Activated CD4-positive, alpha-beta T cell treated with anti-CD3 and anti-CD28 coated beads for 4 hours (primary cell): ENCODE results near the gene LBP.
"Not testable (repeated sequence)": the region's sequence is repeated elsewhere in the genome, so short reads cannot be mapped to it uniquely, and the experiment has no call there.

Source experiments
- DNase-seq, 2 donors: peaks; one replicate each; pipeline ENCODE4 v3.0.0-alpha.2; 2020

The LBP gene

DNA sequence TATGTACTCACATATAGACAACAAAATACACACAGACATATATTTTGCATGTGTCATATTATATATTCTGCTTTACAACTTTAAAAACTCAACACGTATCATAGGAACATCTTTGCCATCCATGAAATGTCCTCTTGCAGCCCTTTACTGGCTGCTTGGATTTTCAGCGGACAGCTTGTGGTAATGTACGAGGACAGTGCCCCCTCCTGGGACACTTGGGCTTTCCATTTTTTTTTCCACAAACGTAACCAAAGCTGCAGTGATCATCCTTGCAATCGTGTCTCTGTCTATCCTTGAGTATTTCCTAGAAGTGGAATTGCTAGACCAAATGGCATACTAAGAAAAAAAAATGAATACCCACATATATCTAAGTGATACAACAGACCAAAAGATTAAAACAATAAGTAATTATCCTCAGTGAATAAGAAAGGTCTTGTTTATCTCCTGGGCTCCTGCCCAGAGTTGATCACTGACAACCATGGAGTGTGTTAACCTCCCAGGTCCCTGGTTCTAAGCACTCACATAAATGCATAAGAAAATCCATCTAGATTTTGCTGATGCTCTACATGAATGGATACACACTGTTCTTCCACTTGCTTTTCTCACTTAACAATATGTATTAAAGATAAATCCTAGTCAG, 24.2 kb upstream of the LBP start:
- DNase-seq = no peak

DNA sequence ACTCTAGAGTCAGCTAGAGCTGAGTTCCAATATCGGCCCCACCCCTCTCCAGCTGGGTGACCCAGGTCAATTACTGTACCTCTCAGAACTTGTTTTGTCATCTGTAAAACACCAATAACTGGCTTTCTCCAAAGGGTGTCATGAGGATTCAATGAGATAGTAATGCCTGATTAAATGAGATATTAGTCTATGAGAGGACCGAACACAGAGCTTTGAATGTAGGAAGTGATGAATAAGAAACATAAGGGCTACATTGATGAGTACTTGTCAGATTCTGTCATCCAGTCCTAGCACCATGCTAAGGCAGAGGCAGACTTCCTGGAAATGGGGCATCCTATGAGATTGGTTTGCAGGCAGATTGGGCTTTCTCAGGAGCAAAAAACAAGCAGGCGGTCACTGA, 22.1 kb upstream of the LBP start:
- DNase-seq = no peak

GRCh38 chr20:38325167-38325566, 21.1 kb upstream of the LBP start:
- DNase-seq = no peak

DNA sequence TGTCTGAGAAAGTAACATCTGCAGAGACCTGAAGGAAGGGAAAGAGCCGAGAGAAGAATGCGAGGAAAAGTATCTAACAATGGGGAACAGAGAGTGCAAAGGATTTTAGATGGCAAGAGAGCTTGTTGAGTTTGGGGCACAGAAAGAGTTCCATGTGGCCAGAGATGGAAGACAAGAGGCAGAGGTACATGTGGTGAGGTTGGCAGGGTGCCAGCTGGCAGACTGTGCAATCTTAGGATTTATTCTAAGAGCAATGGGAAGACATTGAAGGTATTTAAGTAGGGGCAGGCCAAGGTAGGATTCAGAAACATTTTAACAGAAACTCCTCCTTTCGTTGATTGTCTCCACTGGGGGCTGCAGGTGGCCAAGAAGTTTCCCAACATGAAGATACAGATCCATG, 20.4 kb upstream of the LBP start:
- no peak for DNase-seq

- DNase-seq = no peak
These were observed 20.0 kb upstream of the LBP start for GRCh38 chr20:38326309-38326708.

DNA sequence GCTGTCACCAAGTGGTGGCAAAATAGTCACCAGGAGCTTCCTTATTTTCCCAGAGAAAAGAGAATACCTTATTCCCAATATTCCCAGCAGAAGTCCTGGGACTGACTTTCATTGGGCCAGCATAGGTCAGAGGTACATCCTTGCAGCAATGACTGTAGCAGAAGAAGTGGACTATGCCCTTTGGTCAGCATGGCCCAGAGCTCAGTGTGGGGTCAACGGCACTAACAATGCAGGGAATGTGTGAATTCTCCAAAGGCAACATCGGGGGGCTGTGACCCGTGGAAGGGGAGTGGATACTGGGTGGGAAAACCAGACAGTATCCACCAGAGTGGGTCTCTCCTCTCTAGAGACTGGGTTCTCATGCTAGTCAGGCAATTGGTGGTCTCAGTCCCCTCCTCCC, 15.6 kb upstream of the LBP start:
- no peak for DNase-seq

DNA sequence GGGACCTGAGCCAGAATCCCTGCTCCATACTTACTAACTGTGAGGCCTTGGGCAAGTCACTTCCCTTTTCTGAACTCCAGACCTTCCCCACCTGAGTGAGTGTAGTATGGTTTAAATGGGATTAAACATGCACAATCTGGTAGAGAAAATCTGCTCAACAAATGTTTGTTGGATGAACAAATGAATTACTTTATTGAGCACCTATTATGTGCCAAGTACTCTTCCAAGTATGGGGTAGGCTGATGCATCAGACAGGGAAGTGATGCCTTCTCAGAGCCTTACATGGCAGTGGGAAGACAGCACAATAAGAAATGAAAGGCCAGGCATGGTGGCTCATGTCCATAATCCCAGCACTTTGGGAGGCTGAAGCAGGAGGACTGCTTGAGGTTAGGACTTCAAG, 15.0 kb upstream of the LBP start:
- DNase-seq = no peak

- DNase-seq = no peak
These were observed 14.5 kb upstream of the LBP start for GRCh38 chr20:38331814-38332213.

DNA sequence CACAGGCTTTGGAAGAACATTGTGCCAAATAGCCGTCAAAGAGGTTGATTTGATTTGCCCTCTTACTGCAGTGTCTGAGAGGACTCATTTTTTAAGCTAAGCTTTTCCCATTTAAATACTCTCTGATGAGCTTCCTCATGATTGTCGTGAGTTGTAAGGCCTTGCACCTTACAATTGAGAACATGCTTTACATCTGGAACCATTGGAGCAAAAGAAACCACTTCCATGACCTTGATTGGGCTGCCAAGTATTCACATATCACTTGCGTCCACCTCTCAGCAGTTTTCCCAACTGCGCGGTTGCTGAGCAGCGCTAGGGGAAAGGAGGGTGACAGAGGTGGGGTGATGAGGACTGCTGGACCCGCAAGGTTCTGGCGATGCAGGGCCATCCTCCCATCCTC, 12.3 kb upstream of the LBP start:
- DNase-seq = no peak

GRCh38 chr20:38336726-38337125, 9.6 kb upstream of the LBP start:
- no peak for DNase-seq

GRCh38 chr20:38337561-38338140, 8.6 kb upstream of the LBP start:
- DNase-seq = no peak

DNA sequence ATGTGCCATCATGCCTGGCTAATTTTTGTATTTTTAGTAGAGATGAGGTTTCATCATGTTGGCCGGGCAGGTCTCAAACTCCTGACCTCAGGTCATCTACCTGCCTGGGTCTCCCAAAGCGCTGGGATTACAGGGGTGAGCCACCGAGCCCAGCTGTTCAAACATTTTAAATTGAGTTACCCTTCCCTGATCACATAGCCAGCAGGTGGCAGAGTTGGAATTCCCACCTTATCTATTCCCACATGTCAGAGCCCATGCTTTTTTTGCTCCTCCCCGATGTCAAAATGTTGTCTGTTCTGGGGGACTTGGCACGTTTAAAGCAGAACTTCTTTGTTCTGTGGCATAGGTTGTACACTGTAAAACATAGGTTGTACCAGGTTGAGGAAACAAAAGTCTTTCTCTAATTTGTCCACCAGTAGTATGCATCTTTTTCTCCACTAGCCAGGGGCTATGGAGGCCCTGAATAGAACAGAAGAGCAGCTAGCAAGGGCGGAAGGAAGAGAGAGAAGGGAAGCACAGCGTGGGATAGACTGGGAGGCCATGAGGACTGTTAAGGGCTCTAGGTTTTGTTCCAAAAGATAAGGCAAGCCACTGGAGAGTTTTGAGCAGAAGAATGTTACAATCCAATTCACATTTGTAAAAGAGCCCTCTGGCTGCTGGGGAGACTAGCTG, 7.3 kb upstream of the LBP start:
- no peak for DNase-seq

DNA sequence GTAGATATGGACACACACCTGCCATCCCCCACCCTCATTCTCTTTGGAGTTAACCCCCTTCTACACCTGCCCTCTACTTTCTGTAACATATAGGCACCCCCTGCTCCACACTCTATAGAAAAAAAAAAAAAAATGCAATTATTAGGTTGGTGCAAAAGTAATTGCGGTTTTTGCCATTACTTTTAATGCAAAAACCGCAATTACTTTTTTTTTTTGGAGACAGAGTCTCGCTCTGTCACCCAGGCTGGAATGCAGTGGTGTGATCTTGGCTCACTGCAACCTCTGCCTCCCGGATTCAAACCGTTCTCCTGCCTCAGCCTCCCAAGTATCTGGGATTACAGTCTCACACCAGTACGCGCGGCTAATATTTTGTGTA, 6.8 kb upstream of the LBP start:
- DNase-seq = not testable (repeated sequence)

DNA sequence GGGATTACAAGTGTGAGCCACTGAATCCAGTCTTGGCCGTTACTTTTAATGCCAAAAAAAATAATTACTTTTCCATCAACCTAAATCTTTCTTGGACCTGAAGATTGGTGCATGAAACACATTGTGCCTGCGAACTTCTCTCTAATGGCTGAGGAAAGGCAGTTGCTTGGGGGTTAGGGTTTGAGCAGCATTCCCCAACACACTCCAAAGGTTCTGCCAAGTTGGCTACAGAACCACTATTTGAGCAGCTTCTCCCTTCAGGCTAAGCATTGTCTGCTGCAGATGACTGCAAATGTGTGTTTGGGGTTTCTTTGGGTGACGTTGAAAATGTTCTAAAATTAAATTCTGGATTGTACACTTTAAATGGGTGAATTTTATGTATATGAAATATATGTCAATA, 6.3 kb upstream of the LBP start:
- no peak for DNase-seq

DNA sequence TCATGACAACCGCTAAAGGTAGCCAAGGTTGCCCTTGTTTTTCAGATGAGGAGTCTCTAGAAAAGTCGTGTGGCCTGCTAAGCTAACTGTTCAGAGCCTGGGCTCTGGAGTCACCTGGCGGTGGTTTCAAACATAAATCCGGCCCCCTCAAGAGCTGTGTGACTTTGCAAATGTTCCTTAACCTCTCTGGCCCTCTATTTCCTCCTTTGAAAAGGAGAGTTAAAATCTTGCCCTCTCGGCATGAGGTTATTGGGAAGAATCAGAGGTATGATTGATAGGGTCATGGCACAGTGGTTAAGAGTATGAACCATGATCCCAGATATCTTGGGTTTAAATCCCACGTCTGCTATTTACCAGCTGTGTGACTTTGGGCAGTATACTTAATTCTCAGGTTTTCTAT, 5.6 kb upstream of the LBP start:
- DNase-seq = no peak

- DNase-seq = no peak
These were observed 4.1 kb upstream of the LBP start for GRCh38 chr20:38342216-38342615.

- DNase-seq = no peak
These were observed 3.5 kb upstream of the LBP start for GRCh38 chr20:38342713-38343310.

- DNase-seq = no peak
These were observed 2.8 kb upstream of the LBP start for GRCh38 chr20:38343311-38344106.

- no peak for DNase-seq
These were observed 2.1 kb upstream of the LBP start for GRCh38 chr20:38344107-38344701.

DNA sequence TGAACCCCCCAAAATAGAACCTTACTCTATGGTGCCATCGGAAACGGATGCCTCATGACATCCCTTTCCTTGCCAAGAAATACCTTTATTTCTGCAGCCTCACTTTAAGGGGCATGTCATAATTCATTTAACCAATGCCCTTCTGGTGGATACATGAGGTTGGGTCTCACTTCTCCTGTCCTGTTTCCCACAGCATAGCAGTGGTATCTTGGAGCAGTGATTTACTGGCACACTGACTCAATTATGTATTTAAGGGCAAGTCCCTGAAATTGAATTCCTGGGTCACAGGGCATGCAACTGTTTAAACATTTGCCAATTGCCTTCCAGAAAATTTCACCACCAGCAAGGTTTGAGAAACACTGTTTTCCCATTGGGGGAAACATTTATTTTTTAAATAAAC, 639 bp upstream of the LBP start:
- no peak for DNase-seq

GRCh38 chr20:38346741-38347140, 459 bp downstream of the LBP start:
- DNase-seq = no peak

GRCh38 chr20:38349856-38350255, 3.6 kb downstream of the LBP start:
- DNase-seq = no peak
